ENCODE data around the gene KRTAP10-10.
"Not testable (repeated sequence)": the region's sequence is repeated elsewhere in the genome, so short reads cannot be mapped to it uniquely, and the experiment has no call there.

KRTAP10-10 gene

GRCh38 chr21:44639331-44639655, 2.1 kb downstream of the KRTAP10-10 start:
- no peak overlapping the region for H3K27ac ChIP-seq
- no peaks in the 10 kb centered on the region for H3K4me1 ChIP-seq (ENCODE audit: control insufficient read depth in 1 of 2, insufficient read depth in 1 of 2, low read depth in 1 of 2, low read length in 1 of 2)
- peaks cover 2% of the 10 kb centered on the region for H3K27me3 ChIP-seq
- no peaks in the 10 kb centered on the region for H3K36me3 ChIP-seq
- H3K4me3 ChIP-seq (ENCODE audit: low read depth in 1 of 2, low read length in 1 of 2), result no peak overlapping the region
- TF ChIP-seq, protein P1, sequence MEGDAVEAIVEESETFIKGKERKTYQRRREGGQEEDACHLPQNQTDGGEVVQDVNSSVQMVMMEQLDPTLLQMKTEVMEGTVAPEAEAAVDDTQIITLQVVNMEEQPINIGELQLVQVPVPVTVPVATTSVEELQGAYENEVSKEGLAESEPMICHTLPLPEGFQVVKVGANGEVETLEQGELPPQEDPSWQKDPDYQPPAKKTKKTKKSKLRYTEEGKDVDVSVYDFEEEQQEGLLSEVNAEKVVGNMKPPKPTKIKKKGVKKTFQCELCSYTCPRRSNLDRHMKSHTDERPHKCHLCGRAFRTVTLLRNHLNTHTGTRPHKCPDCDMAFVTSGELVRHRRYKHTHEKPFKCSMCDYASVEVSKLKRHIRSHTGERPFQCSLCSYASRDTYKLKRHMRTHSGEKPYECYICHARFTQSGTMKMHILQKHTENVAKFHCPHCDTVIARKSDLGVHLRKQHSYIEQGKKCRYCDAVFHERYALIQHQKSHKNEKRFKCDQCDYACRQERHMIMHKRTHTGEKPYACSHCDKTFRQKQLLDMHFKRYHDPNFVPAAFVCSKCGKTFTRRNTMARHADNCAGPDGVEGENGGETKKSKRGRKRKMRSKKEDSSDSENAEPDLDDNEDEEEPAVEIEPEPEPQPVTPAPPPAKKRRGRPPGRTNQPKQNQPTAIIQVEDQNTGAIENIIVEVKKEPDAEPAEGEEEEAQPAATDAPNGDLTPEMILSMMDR (IDR thresholded peaks at IDR 0.05), result no peak
- H3K9me3 ChIP-seq, result peaks cover 2% of the 10 kb centered on the region

- H3K4me3 ChIP-seq (ENCODE audit: low read depth in 1 of 2, low read length in 1 of 2), result no peak overlapping the region
- no peaks in the 10 kb centered on the region for H3K36me3 ChIP-seq
- H3K27me3 ChIP-seq, result no peaks in the 10 kb centered on the region
- no peak overlapping the region for H3K27ac ChIP-seq
- H3K4me1 ChIP-seq (ENCODE audit: control insufficient read depth in 1 of 2, insufficient read depth in 1 of 2, low read depth in 1 of 2, low read length in 1 of 2), result no peaks in the 10 kb centered on the region
- peaks cover 3% of the 10 kb centered on the region for H3K9me3 ChIP-seq
- TF ChIP-seq, protein P1 (IDR thresholded peaks at IDR 0.05), result no peak
These were observed 3.6 kb downstream of the KRTAP10-10 start for GRCh38 chr21:44640761-44641160.

DNA sequence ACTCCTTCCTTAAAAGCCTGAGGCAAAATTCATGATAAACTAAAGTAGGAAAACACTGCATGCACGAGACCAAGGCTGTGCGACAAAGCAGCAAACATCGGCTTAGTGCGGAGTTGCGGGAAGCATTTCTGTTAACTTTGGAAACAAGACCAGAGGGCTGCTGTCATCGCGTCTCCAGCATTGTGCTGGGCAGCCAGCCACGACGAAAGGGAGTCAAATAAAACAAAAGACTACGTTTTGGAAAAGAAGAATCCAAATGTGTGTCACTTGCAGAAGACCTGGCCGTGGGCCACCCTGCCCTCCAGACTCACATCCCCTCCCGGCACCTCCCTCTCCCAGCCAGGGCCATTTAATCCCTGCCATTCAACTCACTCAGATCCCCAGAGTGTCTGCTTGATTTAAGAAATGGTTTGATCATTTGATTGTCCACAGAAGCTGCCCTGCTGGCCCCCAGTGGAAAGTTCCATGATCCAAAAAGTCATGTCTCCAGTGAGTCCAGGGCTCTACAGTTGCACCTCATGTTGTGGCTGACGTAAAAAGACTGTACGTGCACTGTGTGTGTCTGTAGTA, 6.7 kb downstream of the KRTAP10-10 start:
- Histone ChIP-seq H3K9me3 (peaks cover 3% of the 10 kb centered on the region), H3K27me3 (peaks cover 17% of the 10 kb centered on the region), H3K27ac (no peak overlapping the region), H3K36me3 (no peaks in the 10 kb centered on the region), H3K4me1 (ENCODE audit: control insufficient read depth in 1 of 2, insufficient read depth in 1 of 2, low read depth in 1 of 2, low read length in 1 of 2) (no peaks in the 10 kb centered on the region), H3K4me3 (ENCODE audit: low read depth in 1 of 2, low read length in 1 of 2) (no peak overlapping the region)
- TF ChIP-seq, protein P1 (IDR thresholded peaks at IDR 0.05), result no peak

- Histone ChIP-seq H3K4me1 (ENCODE audit: control insufficient read depth in 1 of 2, insufficient read depth in 1 of 2, low read depth in 1 of 2, low read length in 1 of 2) (no peaks in the 10 kb centered on the region), H3K27ac (no peak overlapping the region), H3K9me3 (peaks cover 3% of the 10 kb centered on the region), H3K27me3 (peaks cover 17% of the 10 kb centered on the region), H3K4me3 (ENCODE audit: low read depth in 1 of 2, low read length in 1 of 2) (no peak overlapping the region), H3K36me3 (no peaks in the 10 kb centered on the region)
- TF ChIP-seq, protein P1 (IDR thresholded peaks at IDR 0.05), result no peak
These were observed 7.7 kb downstream of the KRTAP10-10 start for GRCh38 chr21:44644878-44645277.

GRCh38 chr21:44646366-44647221, 9.4 kb downstream of the KRTAP10-10 start, which contains the start of gene KRTAP10-11:
Gene KRTAP10-11, plus strand, starts transcription at chr21:44646414. Its CDS starts 45 bp downstream, at chr21:44646459.
- H3K27ac ChIP-seq; H3K4me1 ChIP-seq (ENCODE audit: control insufficient read depth in 1 of 2, insufficient read depth in 1 of 2, low read depth in 1 of 2, low read length in 1 of 2); H3K36me3 ChIP-seq; H3K9me3 ChIP-seq; H3K4me3 ChIP-seq (ENCODE audit: low read depth in 1 of 2, low read length in 1 of 2): not testable (repeated sequence)
- H3K27me3 ChIP-seq, result peaks cover 17% of the 10 kb centered on the region

DNA sequence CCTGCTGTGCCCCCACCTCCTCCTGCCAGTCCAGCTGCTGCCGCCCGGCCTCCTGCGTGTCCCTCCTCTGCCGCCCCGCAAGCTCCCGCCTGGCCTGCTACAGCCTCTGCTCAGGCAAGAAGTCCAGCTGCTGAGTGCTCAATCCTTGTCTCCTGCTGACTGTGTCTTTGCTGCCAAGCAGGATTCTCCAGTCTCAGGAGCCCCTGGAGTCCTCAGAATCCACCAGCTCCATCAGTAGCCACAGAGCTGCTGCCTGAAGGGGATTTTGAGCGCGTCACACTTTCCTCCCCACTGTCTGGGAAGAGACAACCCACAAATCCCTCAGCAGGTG, 10.0 kb downstream of the KRTAP10-10 start:
- H3K36me3 ChIP-seq, result no peaks in the 10 kb centered on the region
- H3K27me3 ChIP-seq, result peaks cover 17% of the 10 kb centered on the region
- H3K9me3 ChIP-seq, result peaks cover 3% of the 10 kb centered on the region
- H3K4me3 ChIP-seq (ENCODE audit: low read depth in 1 of 2, low read length in 1 of 2), result no peak overlapping the region
- TF ChIP-seq, protein P1 (IDR thresholded peaks at IDR 0.05), result no peak
- H3K27ac ChIP-seq, result no peak overlapping the region
- H3K4me1 ChIP-seq (ENCODE audit: control insufficient read depth in 1 of 2, insufficient read depth in 1 of 2, low read depth in 1 of 2, low read length in 1 of 2), result no peaks in the 10 kb centered on the region
